Fibroblast of skin of right quadriceps (primary cell): ENCODE measurements around the gene CAMK4.

Experiments
- DNase-seq: peaks from one replicate; pipeline ENCODE4 v3.0.0-alpha.2; 2013

CAMK4 gene

GRCh38 chr5:111223787-111224560 lies at the start of gene CAMK4:
CAMK4 (plus strand) TSS chr5:111224384; CDS start chr5:111224484, 100 bp downstream.
- peak; percentile 84 for DNase-seq

DNA sequence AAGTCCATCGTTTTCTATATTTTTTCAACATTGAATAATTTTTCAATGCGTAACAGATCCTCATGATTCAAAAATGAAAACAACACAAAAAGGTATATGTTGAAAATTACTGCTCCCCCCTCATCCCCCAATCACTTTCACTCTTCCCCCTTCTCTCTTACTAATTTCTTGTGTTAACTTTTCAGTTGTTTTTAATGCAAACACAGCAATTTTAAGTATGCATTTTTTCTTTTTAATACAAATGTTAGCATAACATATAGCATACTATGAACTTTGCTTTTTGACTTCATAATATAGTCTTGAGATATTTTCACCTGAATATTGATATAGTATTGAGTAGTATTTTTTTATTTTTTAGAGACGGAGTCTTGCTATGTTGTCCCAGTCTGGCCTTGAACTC lies 41.1 kb upstream of the CAMK4 start:
- DNase-seq, result no peak

GRCh38 chr5:111187079-111187478 lies 37.1 kb upstream of the CAMK4 start:
- DNase-seq, result no peak

- no peak for DNase-seq
These were observed 30.1 kb upstream of the CAMK4 start for GRCh38 chr5:111194053-111194452.

GRCh38 chr5:111194925-111195324 lies 29.3 kb upstream of the CAMK4 start:
- DNase-seq, result no peak

DNA sequence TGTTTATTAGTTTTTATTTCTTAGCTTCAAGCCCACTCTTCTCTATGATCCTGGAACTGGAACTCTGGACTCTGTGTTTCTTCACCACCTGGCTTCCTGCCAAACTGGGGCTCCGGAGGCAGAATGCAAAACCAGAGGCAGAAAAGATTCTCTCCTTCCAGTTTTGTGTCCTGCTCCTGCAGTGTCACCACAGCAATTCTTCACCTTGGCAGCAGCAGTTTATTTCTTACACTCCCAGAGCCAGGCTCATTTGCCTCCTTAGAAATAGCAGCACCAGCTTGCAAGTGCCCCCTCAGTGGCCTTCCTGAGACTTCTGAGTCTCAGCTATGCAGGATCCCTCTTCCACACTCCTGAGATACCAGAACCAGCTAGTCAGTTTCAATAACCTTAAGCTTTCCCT lies 26.7 kb upstream of the CAMK4 start:
- DNase-seq, result peak; percentile 4

GRCh38 chr5:111198281-111198966 lies 25.8 kb upstream of the CAMK4 start:
- no peak for DNase-seq

- no peak for DNase-seq
These were observed 23.4 kb upstream of the CAMK4 start for GRCh38 chr5:111200828-111201227.

DNA sequence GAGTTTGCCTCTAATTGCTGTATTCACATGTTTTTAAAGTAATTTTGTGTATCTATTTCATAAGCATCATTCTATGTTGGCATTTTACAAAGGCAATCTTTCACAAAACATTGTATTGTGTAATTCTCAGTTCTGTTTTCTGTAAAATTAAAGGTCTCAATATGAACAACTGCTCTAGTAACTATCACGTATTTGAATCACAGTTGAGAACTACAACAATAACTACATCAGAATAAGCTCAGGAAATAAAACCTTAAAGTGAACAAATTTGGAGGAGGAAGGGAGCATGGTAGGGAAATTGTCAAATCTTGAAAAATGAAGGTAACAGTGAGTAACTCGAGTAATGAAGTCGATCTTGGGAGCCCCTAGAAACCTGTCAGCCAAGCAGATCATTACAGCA lies 22.5 kb upstream of the CAMK4 start:
- DNase-seq, result no peak

GRCh38 chr5:111211341-111211740 lies 12.8 kb upstream of the CAMK4 start:
- DNase-seq, result no peak

DNA sequence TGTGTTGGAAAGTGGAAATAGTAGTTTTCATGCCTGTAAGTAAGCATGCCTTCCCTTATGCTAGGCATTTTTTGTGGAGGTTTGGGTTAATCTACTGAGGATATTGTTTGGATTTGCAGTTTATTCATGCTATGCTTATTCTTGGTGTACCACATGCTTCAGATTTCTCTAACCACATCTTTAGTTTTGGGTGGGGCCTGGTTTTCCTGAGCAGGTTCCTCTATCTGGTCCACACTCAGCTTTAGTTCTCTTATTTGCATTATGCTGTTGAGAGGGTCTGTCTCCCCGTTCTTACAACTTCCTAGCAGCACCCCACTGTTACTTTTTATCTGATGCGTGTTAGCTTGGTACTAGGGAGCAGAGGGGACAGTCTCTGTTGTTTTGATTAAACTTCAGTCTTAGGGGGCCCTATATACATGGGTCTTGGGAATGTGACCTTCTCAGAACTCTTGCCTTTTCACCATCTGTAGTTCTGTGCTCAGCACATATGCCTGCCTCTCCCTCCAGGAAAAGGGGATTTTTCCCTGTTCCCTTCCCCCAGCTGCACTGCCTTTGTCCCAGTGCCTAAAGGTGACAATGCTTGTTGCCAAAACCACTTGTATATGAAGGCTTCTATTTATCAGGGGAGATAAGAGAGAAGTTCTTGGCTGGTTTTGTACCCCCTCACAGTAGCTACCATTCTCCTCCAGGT lies 10.0 kb upstream of the CAMK4 start:
- DNase-seq, result no peak

GRCh38 chr5:111215971-111216370 lies 8.2 kb upstream of the CAMK4 start:
- no peak for DNase-seq

DNA sequence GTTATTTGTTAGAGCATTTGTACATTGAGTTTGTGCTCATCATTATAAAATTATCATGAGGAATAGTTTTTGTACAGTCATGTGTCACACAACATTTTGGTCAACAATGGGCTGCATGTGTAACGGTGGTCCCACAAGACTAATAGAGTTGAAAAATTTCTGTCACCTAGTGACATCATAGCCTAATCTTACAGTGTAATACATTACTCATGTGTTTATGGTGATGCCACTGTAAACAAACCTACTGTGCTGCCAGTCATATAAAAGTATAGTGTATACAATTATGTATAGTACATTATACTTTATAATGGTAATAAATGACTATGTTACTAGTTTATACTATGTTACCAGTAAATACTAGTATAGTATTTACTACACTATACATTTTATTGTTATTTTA lies 3.0 kb upstream of the CAMK4 start:
- no peak for DNase-seq

GRCh38 chr5:111223101-111223786 lies 940 bp upstream of the CAMK4 start:
- DNase-seq, result peak; percentile 3

GRCh38 chr5:111224561-111225345 lies 569 bp downstream of the CAMK4 start:
- no peak for DNase-seq

DNA sequence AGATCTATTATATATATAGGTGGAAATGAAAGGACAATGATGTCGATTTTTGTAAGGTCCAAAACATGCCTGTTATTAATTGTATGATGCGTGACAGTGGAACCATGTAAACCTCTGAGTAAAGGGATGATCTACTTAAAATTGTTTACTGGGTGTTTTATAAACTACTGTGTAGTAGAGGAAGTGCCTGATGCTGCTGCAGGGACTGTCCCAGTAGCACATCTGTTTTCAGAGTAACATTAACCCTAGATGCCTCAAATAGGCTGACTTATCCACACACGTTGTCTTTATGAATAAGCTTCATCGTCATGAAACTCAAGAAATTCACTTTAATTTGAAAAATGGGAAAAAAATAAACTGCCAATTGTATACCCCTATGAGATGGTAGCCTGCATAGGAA lies 1.7 kb downstream of the CAMK4 start:
- no peak for DNase-seq

GRCh38 chr5:111226556-111226955 lies 2.4 kb downstream of the CAMK4 start:
- DNase-seq, result no peak

GRCh38 chr5:111227226-111227782 lies 3.1 kb downstream of the CAMK4 start:
- DNase-seq, result no peak

GRCh38 chr5:111227801-111228200 lies 3.6 kb downstream of the CAMK4 start:
- DNase-seq, result peak; percentile 41

DNA sequence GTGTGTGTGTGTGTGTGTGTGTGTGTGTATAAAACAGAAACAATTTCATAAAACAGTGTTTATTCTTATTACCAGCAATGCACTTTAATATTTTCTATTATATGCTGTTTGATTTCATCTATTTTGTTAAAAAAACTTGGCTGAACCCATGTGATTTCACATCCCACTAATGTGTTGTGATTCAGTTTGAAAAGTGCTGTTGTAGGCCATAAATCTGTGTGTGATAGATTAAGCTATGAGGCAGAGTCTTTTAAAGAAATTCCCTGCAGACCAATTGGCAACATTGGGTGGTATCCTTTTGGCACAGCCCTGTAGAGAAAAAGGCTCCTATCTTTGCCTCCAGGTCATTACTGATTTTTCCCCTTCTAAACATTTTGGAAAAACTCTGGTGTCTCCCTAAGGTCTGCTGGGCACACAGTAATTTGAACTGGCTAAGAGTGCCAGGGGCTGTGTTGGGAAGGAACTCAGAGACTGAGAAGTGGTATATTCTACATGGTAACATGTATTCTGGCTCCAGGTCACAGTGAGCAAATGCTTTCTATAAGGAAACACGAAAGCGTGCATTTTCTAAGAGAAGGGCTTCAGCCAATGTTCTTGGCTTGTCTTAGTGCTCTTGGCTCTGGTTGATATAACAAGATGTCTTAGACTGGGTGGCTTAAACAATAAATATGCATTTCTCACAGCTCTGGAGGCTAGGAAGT lies 4.5 kb downstream of the CAMK4 start:
- no peak for DNase-seq

- DNase-seq, result no peak
These were observed 5.1 kb downstream of the CAMK4 start for GRCh38 chr5:111229221-111229835.
